K562 (cell line): ENCODE measurements around the gene RHO. TPM values are rescaled to one million over a fixed set of nuclear protein-coding genes. Genes with fewer than 3 reads are reported as not detected.

ENCODE experiments used
- ATAC-seq: fragments of 200-7000 bp; cut with Tn5 transposase; 3 replicates; pipeline ENCODE4 v1.9.1; 2020; ENCODE audit warnings: moderate library complexity
- BruUV-seq: library from RNA; stranded (reverse); fragments of 400-500 nt; replicated peaks from 2 replicates; lab custom pipeline; 2021; lab: Mats Ljungman, UMichigan
- CTCF ChIA-PET: fragments of 300-600 bp; formaldehyde crosslinking; extraction: SDS; loops from one replicate; lab custom pipeline; 2021; ENCODE audit warnings: low intra/inter-chr PET ratio; lab: Yijun Ruan, JAX
- POLR2A ChIA-PET: fragments of 300-600, 350-650 bp; sonication (Branson Sonifier 250); formaldehyde crosslinking; extraction: SDS; loops from one replicate; lab custom pipeline; 2021; ENCODE audit warnings: antibody characterized with exemption, inconsistent platforms; lab: Yijun Ruan, JAX
- DNase-seq, 4 experiments: peaks; one replicate each; pipeline versions ENCODE4 v3.0.0 to v3.0.0-alpha.2; 2011 to 2018; ENCODE audit warnings: low spot score in 3 of 4, mixed read lengths in 3 of 4; ENCODE audit errors: extremely low read depth in 1 of 4
- FAIRE-seq: peaks from 2 replicates; lab custom pipeline; 2011; peaks lifted over from hg19 to GRCh38; lab: Jason Lieb, UNC
- H2AFZ ChIP-seq: 2 replicates; pipeline ENCODE4 v1.6.0; 2011; ENCODE audit warnings: low read depth, low read length, control low read depth, inconsistent platforms
- H3K27ac ChIP-seq: fragments of 200-600 bp; 3 replicates; pipeline ENCODE4 v1.8.0; 2011; ENCODE audit warnings: low read depth, mild to moderate bottlenecking, control low read depth, inconsistent platforms, low read length, moderate library complexity, mixed read lengths; ENCODE audit errors: extremely low read depth
- H3K27me3 ChIP-seq, 2 experiments: fragments of 300-600 bp in 1 of 2; 2 replicates in 1 of 2; 3 replicates in 1 of 2; pipeline versions ENCODE4 v1.6.0 to v1.8.0; 2011; ENCODE audit warnings: inconsistent platforms in 2 of 2, low read length in 2 of 2, mild to moderate bottlenecking in 1 of 2, mixed read lengths in 1 of 2, moderate library complexity in 1 of 2; ENCODE audit not compliant: control insufficient read depth in 2 of 2, insufficient read depth in 2 of 2
- H3K36me3 ChIP-seq: fragments of 300-600 bp; 3 replicates; pipeline ENCODE4 v1.8.0; 2011; ENCODE audit warnings: mild to moderate bottlenecking, low read length, inconsistent platforms; ENCODE audit not compliant: control insufficient read depth, insufficient read depth
- H3K4me1 ChIP-seq, 2 experiments: fragments of 200-600 bp in 1 of 2; replicated peaks in 1 of 2; 2 replicates in 1 of 2; 3 replicates in 1 of 2; pipeline versions ENCODE4 v1.5.1 to v1.8.0; 2011; ENCODE audit warnings: inconsistent platforms in 2 of 2, low read length in 2 of 2, mild to moderate bottlenecking in 1 of 2, mixed read lengths in 1 of 2, moderate library complexity in 1 of 2; ENCODE audit not compliant: control insufficient read depth in 2 of 2, insufficient read depth in 2 of 2
- H3K4me2 ChIP-seq: 2 replicates; pipeline ENCODE4 v1.6.1; 2011; ENCODE audit warnings: low read length, control low read depth, inconsistent platforms, mixed read lengths; ENCODE audit not compliant: insufficient read depth
- H3K4me3 ChIP-seq: fragments of 200-600 bp; sonication (generic), shearing (Covaris generic); 2 replicates; pipeline ENCODE4 v1.5.1; 2016; ENCODE audit warnings: control low read depth, inconsistent platforms
- H3K79me2 ChIP-seq: fragments of 200-600 bp; 3 replicates; pipeline ENCODE4 v1.8.0; 2011; ENCODE audit warnings: low read length, inconsistent platforms; ENCODE audit not compliant: control insufficient read depth, insufficient read depth
- H3K9ac ChIP-seq, 2 experiments: 2 replicates each; pipeline versions ENCODE4 v1.6.0 to v1.6.1; 2011; ENCODE audit warnings: low read depth in 2 of 2, low read length in 2 of 2, control low read depth in 1 of 2, inconsistent platforms in 1 of 2, mild to moderate bottlenecking in 1 of 2, mixed read lengths in 1 of 2; ENCODE audit not compliant: insufficient read depth in 1 of 2
- H3K9me1 ChIP-seq: one replicate; pipeline ENCODE4 v1.6.0; 2011; ENCODE audit warnings: inconsistent platforms, mild to moderate bottlenecking, low read length, moderate library complexity; ENCODE audit not compliant: control insufficient read depth, insufficient read depth
- H3K9me3 ChIP-seq: replicated peaks from 2 replicates; pipeline ENCODE4 v1.5.1; 2011; ENCODE audit warnings: low read depth, low read length, inconsistent platforms; ENCODE audit not compliant: control insufficient read depth, insufficient read depth
- H4K20me1 ChIP-seq: replicated peaks from 2 replicates; pipeline ENCODE4 v1.6.1; 2011; ENCODE audit warnings: low read length, inconsistent platforms, mixed read lengths; ENCODE audit not compliant: control insufficient read depth, insufficient read depth
- BHLHE40 ChIP-seq: IDR thresholded peaks from 2 replicates; pipeline ENCODE4 v1.6.1; 2011; ENCODE audit warnings: low read length, improper control_type of control experiment
- BMI1 ChIP-seq: fragments of 150-350 bp; IDR thresholded peaks from 2 replicates; pipeline ENCODE4 v1.6.1; 2014; ENCODE audit warnings: low read length
- CCNT2 ChIP-seq: IDR thresholded peaks from 2 replicates; pipeline ENCODE4 v1.6.1; 2011; ENCODE audit warnings: borderline replicate concordance, low read depth, mild to moderate bottlenecking, moderate library complexity, mixed read lengths, low read length; ENCODE audit not compliant: insufficient read length; ENCODE audit errors: extremely low read depth
- ERF ChIP-seq: fragments of 450-650 bp; formaldehyde crosslinking; IDR thresholded peaks from 2 replicates; pipeline ENCODE4 v1.4.0; 2020; ENCODE audit warnings: mild to moderate bottlenecking, mixed read lengths
- EZH2 ChIP-seq: IDR thresholded peaks from 2 replicates; pipeline ENCODE4 v1.6.1; 2012; ENCODE audit warnings: low read depth, mild to moderate bottlenecking, inconsistent platforms, low read length, borderline replicate concordance
- FOXM1 ChIP-seq, 2 experiments: fragments of 450-650 bp in 1 of 2; sonication (generic) in 1 of 2; formaldehyde crosslinking in 1 of 2; IDR thresholded peaks; 2 replicates each; pipeline versions ENCODE4 v1.6.1 to v1.9.0; 2017 to 2022; ENCODE audit warnings: low read depth in 2 of 2, mild to moderate bottlenecking in 2 of 2, missing genetic modification reagents in 1 of 2, moderate library complexity in 1 of 2
- GTF2F1 ChIP-seq: IDR thresholded peaks from 2 replicates; pipeline ENCODE4 v1.6.1; 2011; ENCODE audit warnings: low read depth, low read length, improper control_type of control experiment
- MCM2 ChIP-seq: fragments of 450-650 bp; IDR thresholded peaks from 2 replicates; pipeline ENCODE4 v1.6.1; 2017; ENCODE audit warnings: low read depth, mild to moderate bottlenecking
- POLR2A ChIP-seq: fragments of 450-650 bp; conservative IDR thresholded peaks from 2 replicates; pipeline ENCODE4 v1.6.1; 2016
- POLR2H ChIP-seq: IDR thresholded peaks from 2 replicates; pipeline ENCODE4 v1.6.1; 2016; ENCODE audit warnings: missing genetic modification characterization, low read depth, mild to moderate bottlenecking, control low read depth, missing compliant biosample characterization, moderate library complexity
- RNF219 ChIP-seq: fragments of 250-450 bp; sonication (Bioruptor Pico); IDR thresholded peaks from 2 replicates; pipeline ENCODE4 v1.5.0; 2022; ENCODE audit warnings: mild to moderate bottlenecking
- SIN3B ChIP-seq: fragments of 450-650 bp; IDR thresholded peaks from 2 replicates; pipeline ENCODE4 v1.6.1; 2017; ENCODE audit warnings: low read depth, mild to moderate bottlenecking, moderate library complexity
- TAF1 ChIP-seq: IDR thresholded peaks from 2 replicates; pipeline ENCODE4 v1.6.1; 2011; ENCODE audit warnings: mild to moderate bottlenecking, low read length, moderate library complexity; ENCODE audit not compliant: insufficient read depth, control insufficient read depth, severe bottlenecking; ENCODE audit errors: extremely low read depth
- TCF3 ChIP-seq: sonication (generic); formaldehyde crosslinking; IDR thresholded peaks from 2 replicates; pipeline ENCODE4 v1.4.0; 2020; ENCODE audit warnings: mild to moderate bottlenecking, missing genetic modification reagents
- ZBTB49 ChIP-seq: sonication (generic); formaldehyde crosslinking; IDR thresholded peaks from 2 replicates; pipeline ENCODE4 v1.8.0; 2022; ENCODE audit warnings: missing genetic modification reagents, mild to moderate bottlenecking, borderline replicate concordance
- WGBS: fragments of 100-300 bp; shearing (Covaris generic); methylation state at CpG from one replicate; pipeline ENCODE4 v1.1.6; 2016; ENCODE audit warnings: low coverage, mixed read lengths; ENCODE audit not compliant: insufficient coverage; ENCODE audit errors: missing lambda C conversion rate; 5-methylcytosine and 5-hydroxymethylcytosine counted together
- in situ Hi-C: fragments of 300-500 bp; cut with MboI; formaldehyde crosslinking; loops from 4 replicates; pipeline ENCODE4 v1.15.0; 2018; ENCODE audit warnings: inconsistent platforms, mixed read lengths
- intact Hi-C: fragments of 100-400 bp; cut with micrococcal nuclease; formaldehyde crosslinking; loops from 2 replicates; pipeline ENCODE4 v1.14.2; 2022
- polyA plus RNA-seq, 8 experiments: library from polyadenylated mRNA; depleted of rRNA in 4 of 8; stranded (reverse) in 5 of 8; unstranded in 3 of 8; fragments of >200 nt; fragmentation: Nextera tagmentation in 2 of 8; fragmentation: Illumina TruSeq in 1 of 8; extraction: Ambion mirVana in 2 of 8; extraction: Trizol in 1 of 8; gene quantifications; 2 replicates each; pipeline versions ENCODE4 v1.2.1 to v1.2.3, GENCODE V29; 2011 to 2014; ENCODE audit warnings: inconsistent platforms in 1 of 8, missing spikeins in 1 of 8
- total RNA-seq, 7 experiments: library from RNA; depleted of rRNA in 6 of 7; stranded (reverse); fragments of >200 nt in 6 of 7; fragmentation: Illumina TruSeq in 2 of 7; extraction: Trizol in 2 of 7; gene quantifications; 2 replicates each; pipeline versions ENCODE4 v1.2.1 to v1.2.3, GENCODE V29; 2011 to 2021; ENCODE audit warnings: low replicate concordance in 1 of 7
- TF ChIP-seq, protein P1 (sequence below): IDR thresholded peaks from 2 replicates; pipeline ENCODE4 v1.6.1; 2016; ENCODE audit warnings: missing genetic modification characterization, missing compliant biosample characterization

Gene RHO
- total and polyA plus RNA-seq, 9 of the 15 experiments (the other 6 are each of a cell fraction or from before 2014, with no cell fraction given), result not detected

DNA sequence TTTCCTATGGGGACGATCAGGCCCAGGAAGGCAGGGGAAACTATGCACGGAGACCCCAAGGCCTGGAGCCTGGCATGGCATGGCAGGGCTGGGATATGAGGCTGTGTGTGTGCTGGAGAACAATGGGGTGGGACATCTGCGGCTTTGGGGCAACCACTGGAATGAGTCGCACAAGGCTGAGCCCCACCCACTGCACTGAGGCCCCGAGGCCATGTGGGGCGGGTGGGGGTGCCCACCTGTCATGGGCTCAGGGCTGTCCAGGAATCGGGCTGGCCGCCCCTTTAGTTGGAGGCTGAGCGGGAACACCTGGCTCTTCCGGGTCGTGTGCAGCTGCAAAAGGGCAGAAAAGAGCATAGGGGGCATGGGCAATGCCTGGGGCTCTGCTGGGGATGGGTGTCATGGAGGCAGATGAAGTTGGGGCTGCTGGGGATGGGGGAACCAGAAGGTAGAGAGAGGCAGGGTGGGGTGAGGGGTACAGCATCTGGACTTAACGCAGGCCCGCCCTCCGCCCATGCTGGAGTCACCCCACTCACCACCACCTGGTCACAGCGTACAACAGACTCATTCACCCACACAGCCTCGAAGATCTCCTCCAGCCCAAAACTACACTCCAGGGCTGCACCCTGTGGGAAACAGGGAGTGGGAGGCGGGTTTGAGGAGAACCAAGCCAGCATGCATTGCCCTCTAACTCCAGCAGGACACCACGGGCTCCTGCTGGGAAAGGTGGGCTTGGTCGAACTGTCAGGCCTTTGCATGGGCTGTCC lies 47.0 kb downstream of the RHO start:
- ATAC-seq (no peak), DNase-seq (no peak), FAIRE-seq (no peak)
- H3K4me1 ChIP-seq, result peaks cover 9 to 42% of the 10 kb centered on the region in 2 experiments; a peak in 4 of 5 replicates
- POLR2A ChIA-PET, result interaction anchor here (0.6 to 0.8 kb wide), 2 partner anchors 10 to 22 kb away, joined by 3 read pairs; no protein-coding TSS in a partner anchor
- no peak overlapping the region for H2AFZ ChIP-seq
- CTCF ChIA-PET, result no interaction called here
- no TSS peak for BruUV-seq
- H3K27me3 ChIP-seq, result no peaks in the 10 kb centered on the region
- H3K9me3 ChIP-seq, result no peaks in the 10 kb centered on the region
- no peaks in the 10 kb centered on the region for H3K9me1 ChIP-seq
- H4K20me1 ChIP-seq, result no peaks in the 10 kb centered on the region
- no peak overlapping the region for H3K4me3 ChIP-seq
- in situ Hi-C loops, result no loop called here
- peaks cover 2% of the 10 kb centered on the region; the same call in 1 of the 3 replicates for H3K36me3 ChIP-seq
- 49% methylated on average over 7 of the region's 19 CpGs for WGBS
- H3K27ac ChIP-seq, result no peak overlapping the region
- intact Hi-C loops, result no loop called here
- H3K9ac ChIP-seq, result no peak overlapping the region
- H3K79me2 ChIP-seq, result no peaks in the 10 kb centered on the region
- no peak overlapping the region for H3K4me2 ChIP-seq
- TF ChIP-seq TCF3 (CRISPR knock-in tag) (no peak), TAF1 (no peak), ERF (no peak), EZH2 (no peak), POLR2H (tag) (no peak), RNF219 (CRISPR knock-in tag) (no peak), CCNT2 (no peak), POLR2A (no peak), SIN3B (no peak), ZBTB49 (CRISPR knock-in tag) (no peak), BMI1 (no peak), GTF2F1 (no peak), FOXM1 (IDR thresholded peaks at IDR 0.05; ENCODE audit: low read depth) (no peak), FOXM1 (CRISPR knock-in tag; IDR thresholded peaks at IDR 0.05; ENCODE audit: low read depth) (no peak), MCM2 (no peak), BHLHE40 (no peak)
- TF ChIP-seq, protein P1, sequence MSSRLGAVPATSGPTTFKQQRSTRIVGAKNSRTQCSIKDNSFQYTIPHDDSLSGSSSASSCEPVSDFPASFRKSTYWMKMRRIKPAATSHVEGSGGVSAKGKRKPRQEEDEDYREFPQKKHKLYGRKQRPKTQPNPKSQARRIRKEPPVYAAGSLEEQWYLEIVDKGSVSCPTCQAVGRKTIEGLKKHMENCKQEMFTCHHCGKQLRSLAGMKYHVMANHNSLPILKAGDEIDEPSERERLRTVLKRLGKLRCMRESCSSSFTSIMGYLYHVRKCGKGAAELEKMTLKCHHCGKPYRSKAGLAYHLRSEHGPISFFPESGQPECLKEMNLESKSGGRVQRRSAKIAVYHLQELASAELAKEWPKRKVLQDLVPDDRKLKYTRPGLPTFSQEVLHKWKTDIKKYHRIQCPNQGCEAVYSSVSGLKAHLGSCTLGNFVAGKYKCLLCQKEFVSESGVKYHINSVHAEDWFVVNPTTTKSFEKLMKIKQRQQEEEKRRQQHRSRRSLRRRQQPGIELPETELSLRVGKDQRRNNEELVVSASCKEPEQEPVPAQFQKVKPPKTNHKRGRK (tag), result no peak
